Mononuclear cell (primary cell): ENCODE results near the gene ADGRF1. TPM values are rescaled to one million over a fixed set of nuclear protein-coding genes. Genes with fewer than 3 reads are reported as not detected.
"Not testable (repeated sequence)": the region's sequence is repeated elsewhere in the genome, so short reads cannot be mapped to it uniquely, and the experiment has no call there.

Experiments
- H3K27me3 ChIP-seq: 2 replicates; pipeline ENCODE4 v1.6.0; 2011; ENCODE audit warnings: low read length, control low read depth; ENCODE audit not compliant: insufficient read depth
- H3K4me1 ChIP-seq: 2 replicates; pipeline ENCODE4 v1.5.1; 2011; ENCODE audit warnings: mild to moderate bottlenecking, low read length, control low read depth; ENCODE audit not compliant: insufficient read depth
- H3K4me3 ChIP-seq: 2 replicates; pipeline ENCODE4 v1.5.1; 2011; ENCODE audit warnings: mild to moderate bottlenecking, low read length, moderate library complexity
- H3K9me3 ChIP-seq: 2 replicates; pipeline ENCODE4 v1.5.1; 2011; ENCODE audit warnings: low read depth, mild to moderate bottlenecking, control low read depth, low read length
- total RNA-seq: library from RNA; depleted of rRNA; stranded (reverse); fragments of >200 nt; gene quantifications from one replicate; pipeline ENCODE4 v1.2.3, GENCODE V29; 2012

Gene ADGRF1
- total RNA-seq, 1 donor: 0.10 TPM

DNA sequence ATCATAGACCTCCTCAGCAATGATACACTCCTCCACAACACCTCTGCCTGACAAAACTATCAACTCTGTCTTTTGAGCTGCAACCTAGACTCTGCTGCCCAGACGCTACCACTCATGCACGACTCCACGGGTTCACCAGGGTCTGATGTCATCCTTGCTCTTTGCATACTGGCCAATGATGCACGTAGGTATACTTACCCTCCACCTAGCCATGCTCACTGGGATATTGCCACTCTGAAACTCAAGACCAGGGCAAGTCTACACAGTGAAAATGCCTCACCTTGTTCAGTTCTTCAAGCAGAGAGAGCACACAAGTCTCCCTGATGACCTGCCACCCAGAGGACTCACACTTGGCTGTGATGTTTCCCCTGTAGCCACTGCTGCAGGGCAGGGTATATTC is 27.7 kb downstream of the ADGRF1 start:
- no peak overlapping the region for H3K4me3 ChIP-seq
- no peaks in the 10 kb centered on the region for H3K27me3 ChIP-seq
- no peaks in the 10 kb centered on the region for H3K9me3 ChIP-seq
- no peaks in the 10 kb centered on the region for H3K4me1 ChIP-seq

DNA sequence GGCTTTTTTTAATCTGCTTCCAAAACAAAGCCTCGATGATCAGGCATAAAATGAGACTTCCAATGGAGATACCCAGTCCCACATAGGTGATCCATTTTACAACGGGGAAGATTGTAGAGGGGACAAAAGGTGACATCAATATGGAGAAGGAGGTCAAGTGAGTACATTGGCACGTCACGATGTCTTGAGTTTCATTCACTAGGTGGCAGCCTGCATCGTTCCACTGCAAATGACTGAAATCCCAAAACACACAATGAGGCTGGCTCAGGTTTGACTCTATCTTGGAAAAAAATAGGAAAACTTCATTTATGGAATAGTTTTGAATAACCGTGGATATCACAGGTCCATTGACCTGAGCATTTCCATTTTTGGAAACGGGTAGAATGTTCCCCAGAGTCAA is 32.5 kb downstream of the ADGRF1 start:
- Histone ChIP-seq H3K4me1 (no peaks in the 10 kb centered on the region), H3K4me3 (no peak overlapping the region)

DNA sequence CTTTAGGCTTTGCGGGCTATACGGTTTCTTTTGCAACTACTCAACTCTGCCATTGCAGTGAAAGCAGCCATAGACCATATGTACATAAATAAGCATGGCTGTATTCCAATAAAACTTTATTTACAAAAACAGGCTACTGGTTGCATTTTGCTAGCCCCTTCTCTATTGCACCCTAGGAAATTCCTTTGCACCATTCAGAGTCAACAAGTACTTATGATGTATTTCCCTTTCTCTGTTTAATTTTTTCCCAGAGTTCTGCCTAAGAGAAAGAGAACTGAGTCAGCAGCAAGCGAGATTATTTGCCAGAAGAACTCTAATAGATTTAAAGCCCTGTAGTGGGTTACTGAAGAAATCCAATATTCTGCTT is 33.8 kb downstream of the ADGRF1 start:
- Histone ChIP-seq H3K4me3 (no peak overlapping the region), H3K4me1 (no peaks in the 10 kb centered on the region), H3K9me3 (no peaks in the 10 kb centered on the region), H3K27me3 (no peaks in the 10 kb centered on the region)

More for the DNA sequence above, 32.5 kb downstream of the ADGRF1 start:
- no peaks in the 10 kb centered on the region for H3K9me3 ChIP-seq
- no peaks in the 10 kb centered on the region for H3K27me3 ChIP-seq

DNA sequence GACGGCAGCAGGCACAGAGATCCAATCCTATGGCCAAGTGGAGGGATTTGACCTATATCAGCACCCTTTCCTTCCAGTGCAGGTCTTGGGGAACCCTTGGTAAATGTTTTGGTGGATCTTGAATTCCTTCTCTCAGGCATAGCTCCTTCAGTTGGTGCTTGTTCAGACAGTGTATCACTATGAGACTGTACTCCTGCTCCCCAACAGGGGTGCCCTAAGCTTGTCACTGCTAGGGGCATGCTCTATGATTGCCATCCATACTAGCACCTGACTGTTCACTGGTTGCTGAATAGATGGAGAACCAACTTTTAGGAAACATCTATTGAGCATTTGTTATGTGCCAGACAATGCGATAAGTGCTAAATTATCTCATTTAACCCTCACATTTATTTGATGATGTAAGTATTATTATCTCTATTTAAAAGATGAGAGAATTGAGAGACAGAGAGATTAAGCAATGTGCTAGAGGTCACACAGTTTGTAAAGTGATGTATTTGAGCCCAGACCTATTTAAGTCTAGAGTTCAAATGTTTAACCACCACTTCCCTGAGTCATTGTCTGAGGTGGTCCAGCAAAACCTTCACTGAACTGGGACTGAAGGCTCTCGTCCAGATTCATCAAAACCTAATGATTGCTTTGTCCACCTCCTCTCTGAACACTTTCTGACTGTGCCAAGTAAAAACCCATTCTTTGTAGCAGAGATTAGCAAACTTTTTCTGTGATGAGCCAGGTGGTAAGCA is 34.3 kb downstream of the ADGRF1 start:
- H3K27me3 ChIP-seq: no peaks in the 10 kb centered on the region
- H3K4me1 ChIP-seq: no peaks in the 10 kb centered on the region
- H3K9me3 ChIP-seq: no peaks in the 10 kb centered on the region
- no peak overlapping the region for H3K4me3 ChIP-seq

DNA sequence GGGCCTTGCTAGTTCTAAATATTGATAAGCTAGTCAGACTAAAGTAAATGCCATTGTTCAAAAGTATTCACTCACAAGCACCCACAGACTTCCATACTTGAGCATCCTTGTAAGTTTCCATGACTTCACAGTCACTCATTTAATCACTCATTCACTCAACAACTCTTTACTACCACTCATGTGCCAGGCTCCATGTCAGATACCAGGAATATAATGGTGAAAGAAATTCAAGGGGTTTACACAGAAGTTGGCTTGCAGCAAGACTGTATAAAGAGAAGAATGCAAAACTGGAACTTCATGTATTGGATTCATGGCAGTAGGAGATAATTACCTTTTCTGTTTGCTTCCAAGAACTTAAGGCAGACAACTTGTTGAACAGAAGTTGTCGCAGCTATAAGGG is 36.6 kb downstream of the ADGRF1 start:
- no peaks in the 10 kb centered on the region for H3K9me3 ChIP-seq
- no peak overlapping the region for H3K4me3 ChIP-seq
- H3K4me1 ChIP-seq: no peaks in the 10 kb centered on the region
- H3K27me3 ChIP-seq: no peaks in the 10 kb centered on the region

DNA sequence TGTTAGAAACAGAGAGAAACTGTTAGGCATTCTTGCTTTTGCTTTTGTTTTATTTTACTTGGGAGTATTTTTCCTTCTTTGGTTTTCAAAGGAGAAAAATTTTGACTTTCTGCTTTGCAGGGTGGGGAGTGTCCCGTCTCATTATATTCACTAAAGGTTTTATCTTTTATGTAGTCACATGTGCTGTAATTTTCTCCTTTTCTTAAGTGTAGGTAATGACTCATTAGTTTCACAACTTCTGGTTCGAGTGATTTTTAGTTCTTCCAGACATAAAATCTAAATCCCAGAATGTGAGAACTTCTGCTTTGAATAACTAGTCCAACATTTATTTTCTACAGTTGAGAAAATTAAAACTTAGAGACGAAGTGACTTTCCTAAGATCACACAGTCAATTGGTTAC is 37.7 kb downstream of the ADGRF1 start:
- no peaks in the 10 kb centered on the region for H3K27me3 ChIP-seq
- no peaks in the 10 kb centered on the region for H3K4me1 ChIP-seq
- H3K4me3 ChIP-seq: no peak overlapping the region
- H3K9me3 ChIP-seq: no peaks in the 10 kb centered on the region

DNA sequence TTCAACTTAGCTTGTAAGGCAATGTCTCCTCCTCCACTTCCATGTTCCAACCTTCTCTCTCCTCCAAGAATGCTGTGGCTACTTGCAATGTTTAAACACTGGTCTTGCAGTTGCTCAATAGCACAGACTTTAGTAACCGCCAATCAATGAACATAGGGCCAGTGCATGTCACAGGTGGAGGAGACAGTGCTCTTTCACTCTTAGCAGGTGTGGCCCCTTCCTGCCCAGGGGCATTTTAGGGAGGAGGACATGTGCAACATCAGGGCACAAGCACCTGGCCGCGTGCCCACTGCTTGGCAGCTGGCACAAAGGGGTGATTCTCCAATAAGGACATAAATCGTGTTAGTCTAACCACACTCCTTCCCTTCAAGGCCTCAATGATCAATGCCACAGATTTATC is 41.3 kb downstream of the ADGRF1 start:
- H3K27me3 ChIP-seq: no peaks in the 10 kb centered on the region
- no peak overlapping the region for H3K4me3 ChIP-seq
- H3K4me1 ChIP-seq: no peaks in the 10 kb centered on the region
- H3K9me3 ChIP-seq: no peaks in the 10 kb centered on the region

DNA sequence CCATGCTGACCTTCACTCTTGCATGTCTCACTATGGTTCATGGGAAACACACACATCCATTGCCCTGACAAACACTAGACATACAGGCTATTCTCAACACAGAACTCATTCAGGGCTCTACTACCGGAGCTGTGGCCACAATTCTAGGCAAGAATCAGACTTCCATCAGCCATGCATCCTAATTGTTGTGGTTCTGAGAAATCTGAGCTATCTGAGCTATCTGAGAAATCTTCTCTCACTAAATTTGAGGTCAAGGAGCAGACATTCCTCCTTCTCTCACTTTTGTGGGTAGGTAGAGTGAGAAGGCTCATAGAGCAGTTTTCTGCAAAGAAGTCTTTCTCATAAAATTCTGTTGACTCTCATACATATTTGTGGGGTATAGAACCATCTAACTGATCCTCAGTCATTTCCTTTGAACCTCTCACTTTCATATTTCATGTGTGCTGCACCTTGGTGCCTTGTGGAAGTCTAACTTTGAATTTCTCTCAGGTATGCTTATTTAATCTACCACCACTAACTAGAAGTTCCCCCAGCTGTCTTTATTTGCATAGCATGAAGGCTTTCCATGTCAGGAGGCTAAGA is 43.6 kb downstream of the ADGRF1 start:
- Histone ChIP-seq H3K27me3 (no peaks in the 10 kb centered on the region), H3K9me3 (no peaks in the 10 kb centered on the region), H3K4me1 (no peaks in the 10 kb centered on the region), H3K4me3 (no peak overlapping the region)

DNA sequence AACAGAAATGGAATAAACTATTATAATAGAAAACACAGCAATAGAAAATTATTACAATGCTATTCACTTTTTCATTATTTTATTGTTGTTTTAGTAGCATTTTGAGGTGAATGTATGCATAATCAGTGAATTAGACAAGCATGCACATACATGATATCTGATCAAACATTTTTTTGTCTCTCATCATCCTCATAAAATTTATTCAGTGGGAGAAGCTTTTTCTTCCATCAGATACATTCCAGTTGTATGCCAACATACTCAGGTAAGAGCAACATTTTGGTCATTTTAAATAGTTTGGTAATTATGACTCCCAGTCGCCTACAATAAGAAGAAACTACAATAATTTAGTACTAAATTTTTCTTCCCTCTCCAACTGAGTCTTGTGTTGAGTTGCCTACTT is 44.5 kb downstream of the ADGRF1 start:
- Histone ChIP-seq H3K27me3 (no peaks in the 10 kb centered on the region), H3K4me1 (no peaks in the 10 kb centered on the region), H3K4me3 (no peak overlapping the region), H3K9me3 (no peaks in the 10 kb centered on the region)

DNA sequence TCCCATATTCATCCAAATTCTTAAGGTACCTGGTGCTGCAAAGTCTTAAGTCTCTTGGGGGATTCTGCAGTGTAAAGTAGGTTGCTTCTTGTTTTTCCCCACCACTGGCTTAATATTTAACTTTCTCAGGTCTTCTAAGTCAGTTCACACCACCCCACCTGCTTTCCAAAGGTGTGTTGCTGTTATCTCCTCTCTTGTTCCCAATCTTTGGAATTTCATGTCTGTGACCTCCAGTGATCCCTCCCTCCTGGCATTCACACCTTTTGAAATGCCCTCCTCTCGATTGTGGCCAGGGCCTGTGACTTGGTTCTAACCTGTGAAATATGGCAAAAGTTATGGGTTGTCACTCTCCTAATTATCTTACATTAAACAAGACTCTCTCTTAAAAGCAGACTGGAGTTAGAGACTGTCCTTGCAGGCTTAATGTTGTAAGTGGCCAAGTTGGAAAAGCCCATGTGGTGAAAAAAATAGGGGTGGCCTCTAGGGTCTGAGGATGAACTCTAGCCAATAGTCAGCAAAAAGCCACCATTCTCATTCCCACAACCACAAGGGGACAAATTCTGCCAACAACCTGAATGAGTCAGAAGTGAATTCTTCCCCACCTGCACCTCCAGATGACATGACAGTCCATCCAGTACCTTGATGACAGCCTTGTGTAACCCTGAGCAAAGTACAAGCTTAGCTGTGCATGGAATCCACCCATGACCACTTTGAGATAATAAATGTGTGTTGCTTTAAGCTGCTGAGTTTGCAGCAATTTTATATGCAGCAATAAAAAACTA is 45.1 kb downstream of the ADGRF1 start:
- Histone ChIP-seq H3K4me1 (no peaks in the 10 kb centered on the region), H3K4me3 (no peak overlapping the region), H3K27me3 (no peaks in the 10 kb centered on the region)

DNA sequence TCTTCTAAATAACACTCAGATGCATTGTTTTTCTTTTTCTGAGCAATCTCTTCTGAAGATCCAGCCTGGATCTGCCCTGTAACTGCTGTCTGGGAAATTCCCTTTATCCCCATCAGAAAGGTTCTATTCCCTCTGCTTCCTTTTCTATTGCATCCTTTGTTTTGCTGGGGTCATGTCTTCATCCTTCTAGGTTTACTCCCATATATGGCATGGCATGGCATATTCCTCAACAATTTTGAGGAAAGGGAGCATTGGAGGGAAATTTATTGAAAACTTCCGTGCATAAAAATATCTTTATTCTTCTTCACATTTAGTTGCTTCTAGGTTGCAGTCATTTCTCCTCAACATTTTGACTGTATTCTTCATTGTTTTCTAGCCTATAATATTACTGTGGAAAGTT is 47.2 kb downstream of the ADGRF1 start:
- Histone ChIP-seq H3K9me3 (no peaks in the 10 kb centered on the region), H3K27me3 (no peaks in the 10 kb centered on the region), H3K4me1 (no peaks in the 10 kb centered on the region), H3K4me3 (no peak overlapping the region)

More for the DNA sequence above, 45.1 kb downstream of the ADGRF1 start:
- H3K9me3 ChIP-seq: no peaks in the 10 kb centered on the region

DNA sequence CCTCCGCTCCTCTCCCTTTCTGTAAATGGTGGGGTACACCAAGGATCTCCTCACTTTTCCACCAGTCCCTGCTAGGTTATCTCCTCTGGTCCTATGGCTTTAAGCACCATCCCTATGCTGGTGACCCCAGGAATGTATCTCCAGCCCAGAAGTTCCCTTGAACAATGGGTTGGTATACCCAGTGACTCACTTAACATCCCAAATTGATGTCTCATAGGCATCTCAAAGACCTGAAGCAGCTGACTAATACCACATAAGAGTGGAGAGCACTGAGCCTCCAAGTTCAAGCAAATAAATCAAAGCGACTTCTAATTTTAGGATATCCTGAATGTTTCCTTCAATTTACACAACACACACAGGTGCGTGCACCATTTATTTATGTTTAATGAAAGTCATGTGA is 48.3 kb downstream of the ADGRF1 start:
- Histone ChIP-seq H3K27me3 (no peaks in the 10 kb centered on the region), H3K4me3 (no peak overlapping the region), H3K4me1 (no peaks in the 10 kb centered on the region), H3K9me3 (no peaks in the 10 kb centered on the region)

DNA sequence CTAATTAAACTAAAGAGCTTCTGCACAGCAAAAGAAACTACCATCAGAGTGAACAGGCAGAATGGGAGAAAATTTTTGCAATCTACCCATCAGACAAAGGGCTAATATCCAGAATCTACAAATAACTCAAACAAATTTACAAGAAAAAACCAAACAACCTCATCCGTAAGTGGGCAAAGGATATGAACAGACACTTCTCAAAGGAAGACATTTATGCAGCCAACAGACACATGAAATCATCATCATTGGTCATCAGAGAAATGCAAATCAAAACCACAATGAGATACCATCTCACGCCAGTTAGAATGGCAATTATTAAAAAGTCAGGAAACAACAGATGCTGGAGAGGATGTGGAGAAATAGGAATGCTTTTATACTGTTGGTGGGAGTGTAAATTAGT is 49.7 kb downstream of the ADGRF1 start:
- H3K4me1 ChIP-seq, H3K27me3 ChIP-seq, H3K4me3 ChIP-seq, H3K9me3 ChIP-seq: not testable (repeated sequence)

DNA sequence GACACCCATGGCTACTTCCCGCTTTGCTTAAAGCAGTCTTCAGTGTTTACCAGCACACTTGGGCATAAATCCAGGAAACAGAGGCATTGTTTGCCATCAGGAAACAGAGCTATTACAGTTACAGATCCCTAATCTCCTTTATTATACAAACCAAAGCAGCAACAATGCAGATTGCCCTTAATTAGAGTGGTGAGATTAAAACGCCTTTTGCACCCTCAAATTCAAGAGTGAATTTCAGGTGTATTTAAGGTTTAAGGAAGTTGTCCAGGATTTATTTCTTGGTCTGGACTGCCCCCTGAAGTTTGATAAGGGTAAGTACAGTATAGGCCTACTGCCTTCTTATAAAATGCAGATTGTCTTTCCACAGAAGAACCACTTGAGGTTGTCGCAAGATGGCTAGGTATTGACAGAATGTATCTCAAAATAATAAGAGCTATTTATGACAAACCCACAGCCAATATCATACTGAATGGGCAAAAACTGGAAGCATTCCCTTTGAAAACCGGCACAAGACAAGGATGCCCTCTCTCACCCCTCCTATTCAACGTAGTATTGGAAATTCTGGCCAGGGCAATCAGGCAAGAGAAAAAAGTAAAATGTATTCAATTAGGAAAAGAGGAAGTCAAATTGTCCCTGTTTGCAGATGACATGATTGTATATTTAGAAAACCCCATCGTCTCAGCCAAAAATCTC is 51.2 kb downstream of the ADGRF1 start:
- not testable (repeated sequence) for H3K4me3 ChIP-seq, H3K9me3 ChIP-seq, H3K4me1 ChIP-seq, H3K27me3 ChIP-seq

DNA sequence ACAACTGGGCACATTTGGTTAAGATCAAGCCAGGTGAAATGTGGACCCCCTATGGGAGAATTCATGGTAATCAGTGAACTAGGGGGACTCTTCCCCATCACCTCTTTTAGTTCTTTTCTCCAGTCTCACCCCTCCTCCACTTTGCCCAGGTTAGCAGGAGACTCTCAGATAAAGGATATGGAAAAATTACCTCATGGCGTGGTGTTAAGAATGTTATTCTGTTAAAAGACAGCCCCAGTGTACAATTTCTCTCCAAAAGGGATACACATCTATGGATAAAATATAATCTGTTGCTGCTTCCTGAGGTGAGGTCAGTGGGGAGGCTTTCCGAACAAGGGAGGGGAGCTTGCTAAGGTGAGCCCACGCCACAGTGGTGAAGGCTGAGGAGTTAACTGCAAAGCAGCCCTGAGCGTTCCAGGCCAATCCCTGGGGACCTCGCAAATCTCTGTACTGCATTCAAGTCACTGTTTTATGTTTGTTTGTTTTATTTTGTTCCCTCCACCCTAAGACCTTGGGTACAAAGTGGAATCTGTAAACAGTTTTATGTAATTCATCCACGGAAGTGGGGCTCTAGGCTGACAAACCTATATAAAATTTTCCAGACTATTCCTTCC is 52.0 kb downstream of the ADGRF1 start:
- H3K27me3 ChIP-seq: no peaks in the 10 kb centered on the region
- peaks cover 7% of the 10 kb centered on the region for H3K4me1 ChIP-seq
- H3K9me3 ChIP-seq: no peaks in the 10 kb centered on the region
- H3K4me3 ChIP-seq: no peak overlapping the region
